A549 (cell line): ENCODE results near the gene UMODL1. TPM values are rescaled to one million over a fixed set of nuclear protein-coding genes. Genes with fewer than 3 reads are reported as not detected.
A peak's percentile ranks its signal among the peaks of the same experiment; 100 is the strongest.

Source experiments
- ATAC-seq, 2 experiments: fragments of 200-7000 bp in 1 of 2; fragments of >200 bp in 1 of 2; cut with Nextera tagmentation in 1 of 2; cut with Tn5 transposase in 1 of 2; 3 replicates each; pipeline versions ENCODE4 v1.8.0 to v1.9.1; 2018 to 2020; ENCODE audit warnings: mild to moderate bottlenecking in 1 of 2, moderate library complexity in 1 of 2
- CTCF ChIA-PET: fragments of 300-600 bp; sonication (Branson Sonifier 250); formaldehyde crosslinking; extraction: SDS; loops from one replicate; lab custom pipeline; 2021; ENCODE audit warnings: antibody characterized with exemption, inconsistent platforms; lab: Yijun Ruan, JAX
- POLR2A ChIA-PET: fragments of 350-600 bp; formaldehyde crosslinking; extraction: SDS; loops from one replicate; lab custom pipeline; 2021; ENCODE audit warnings: antibody characterized with exemption, inconsistent platforms; lab: Yijun Ruan, JAX
- DNase-seq, 2 experiments: peaks; one replicate each; pipeline versions ENCODE4 v3.0.0 to v3.0.0-alpha.2; 2011 to 2016; ENCODE audit warnings: low read depth in 1 of 2, low spot score in 1 of 2
- FAIRE-seq: peaks from 2 replicates; lab custom pipeline; 2011; peaks lifted over from hg19 to GRCh38; lab: Jason Lieb, UNC
- H3K27ac ChIP-seq, 2 experiments: fragments of >200 bp; sonication (Bioruptor Twin); formaldehyde crosslinking; 3 replicates each; pipeline ENCODE4 v1.5.1; 2016 to 2017
- H3K4me1 ChIP-seq: fragments of >200 bp; sonication (Bioruptor Twin); formaldehyde crosslinking; 3 replicates; pipeline ENCODE4 v1.6.1; 2016
- H3K4me2 ChIP-seq: fragments of >200 bp; sonication (Bioruptor Twin); formaldehyde crosslinking; 3 replicates; pipeline ENCODE4 v1.6.1; 2016
- H3K4me3 ChIP-seq: fragments of >200 bp; sonication (Bioruptor Twin); formaldehyde crosslinking; 3 replicates; pipeline ENCODE4 v1.5.1; 2016
- H3K9me3 ChIP-seq: fragments of >200 bp; sonication (Bioruptor Twin); formaldehyde crosslinking; 3 replicates; pipeline ENCODE4 v1.6.1; 2016
- CBX2 ChIP-seq: fragments of 200-600 bp; sonication (generic); IDR thresholded peaks from 2 replicates; pipeline ENCODE4 v1.6.1; 2016; ENCODE audit warnings: low read depth, mild to moderate bottlenecking, borderline replicate concordance
- CEBPB ChIP-seq, 2 experiments: fragments of >200 bp in 1 of 2; sonication (Bioruptor Twin) in 1 of 2; formaldehyde crosslinking in 1 of 2; IDR thresholded peaks; 2 replicates each; pipeline ENCODE4 v1.6.1; 2012 to 2016
- EHF ChIP-seq: fragments of 250-450 bp; sonication (Bioruptor Pico); IDR thresholded peaks from 2 replicates; pipeline ENCODE4 v1.5.0; 2020; ENCODE audit warnings: mild to moderate bottlenecking
- EHMT2 ChIP-seq: fragments of 200-600 bp; sonication (generic); IDR thresholded peaks from 2 replicates; pipeline ENCODE4 v1.6.1; 2016; ENCODE audit warnings: antibody characterized with exemption, low read depth, mild to moderate bottlenecking, moderate library complexity
- ESRRA ChIP-seq: fragments of 150-350 bp; IDR thresholded peaks from 2 replicates; pipeline ENCODE4 v1.6.1; 2014; ENCODE audit warnings: mild to moderate bottlenecking, low read length, borderline replicate concordance
- FOXS1 ChIP-seq: fragments of 250-450 bp; sonication (Bioruptor Pico); IDR thresholded peaks from 2 replicates; pipeline ENCODE4 v1.5.0; 2020; ENCODE audit warnings: mild to moderate bottlenecking, moderate library complexity
- HOXB13 ChIP-seq: fragments of 250-450 bp; sonication (Bioruptor Pico); IDR thresholded peaks from 2 replicates; pipeline ENCODE4 v1.5.0; 2020; ENCODE audit warnings: low read depth, mild to moderate bottlenecking, moderate library complexity
- KDM5A ChIP-seq: fragments of 200-600 bp; sonication (generic); IDR thresholded peaks from 2 replicates; pipeline ENCODE4 v1.6.1; 2016; ENCODE audit warnings: antibody characterized with exemption, mild to moderate bottlenecking
- NFE2L2 ChIP-seq: fragments of 150-350 bp; conservative IDR thresholded peaks from 2 replicates; pipeline ENCODE4 v1.6.1; 2014; ENCODE audit warnings: low read length
- PHF8 ChIP-seq: fragments of 200-600 bp; sonication (generic); IDR thresholded peaks from 2 replicates; pipeline ENCODE4 v1.6.1; 2016; ENCODE audit warnings: low read depth, mild to moderate bottlenecking, antibody characterized with exemption, moderate library complexity, borderline replicate concordance
- POLR2A ChIP-seq: IDR thresholded peaks from 2 replicates; pipeline ENCODE4 v1.6.1; 2012; ENCODE audit warnings: mild to moderate bottlenecking, low read length
- RAD21 ChIP-seq, 2 experiments: fragments of >200 bp in 1 of 2; sonication (Bioruptor Twin) in 1 of 2; formaldehyde crosslinking in 1 of 2; IDR thresholded peaks in 1 of 2; conservative IDR thresholded peaks in 1 of 2; 2 replicates in 1 of 2; 3 replicates in 1 of 2; pipeline ENCODE4 v1.6.1; 2012 to 2018; ENCODE audit warnings: inconsistent platforms in 1 of 2
- SMC3 ChIP-seq: fragments of >200 bp; sonication (Bioruptor Twin); formaldehyde crosslinking; IDR thresholded peaks from 3 replicates; pipeline ENCODE4 v1.6.1; 2018; ENCODE audit warnings: inconsistent platforms
- TFCP2L1 ChIP-seq: fragments of 250-450 bp; sonication (Bioruptor Pico); IDR thresholded peaks from 2 replicates; pipeline ENCODE4 v1.5.0; 2021; ENCODE audit warnings: mild to moderate bottlenecking
- USF2 ChIP-seq: fragments of 450-650 bp; IDR thresholded peaks from 2 replicates; pipeline ENCODE4 v1.6.1; 2014; ENCODE audit warnings: antibody characterized with exemption
- WGBS: methylation state at CpG from one replicate; pipeline ENCODE4 v1.1.6; 2017; ENCODE audit errors: missing lambda C conversion rate; 5-methylcytosine and 5-hydroxymethylcytosine counted together
- polyA plus RNA-seq, 4 experiments: library from polyadenylated mRNA; depleted of rRNA in 3 of 4; stranded (reverse); fragments of >200 nt; fragmentation: RNase III in 1 of 4; extraction: RNeasy Plus Mini Kit Qiagen cat#74134 plus additional on column Dnase treatment in 1 of 4; gene quantifications; 2 replicates in 3 of 4; 3 replicates in 1 of 4; pipeline ENCODE4 v1.2.3, GENCODE V29; 2011 to 2017
- TF ChIP-seq, protein P1 (sequence below): fragments of 200-600 bp; sonication (generic); IDR thresholded peaks from 2 replicates; pipeline ENCODE4 v1.6.1; 2016; ENCODE audit warnings: antibody characterized with exemption, mild to moderate bottlenecking, moderate library complexity
- TF ChIP-seq, protein P2 (sequence below): IDR thresholded peaks from 2 replicates; pipeline ENCODE4 v1.6.1; 2012
- TF ChIP-seq, protein P3 (sequence below): fragments of >200 bp; sonication (Bioruptor Twin); formaldehyde crosslinking; IDR thresholded peaks from 2 replicates; pipeline ENCODE4 v1.6.1; 2016
- TF ChIP-seq, protein P4 (sequence below): fragments of >200 bp; sonication (Bioruptor Twin); formaldehyde crosslinking; IDR thresholded peaks from 3 replicates; pipeline ENCODE4 v1.5.1; 2016

The UMODL1 gene
- polyA plus RNA-seq, 2 of the 4 experiments (the other 2 are of a cell fraction), result not detected

GRCh38 chr21:42106425-42106824 is 35.3 kb downstream of the UMODL1 start:
- POLR2A ChIA-PET, result no interaction called here
- WGBS, result 92% methylated on average over 12 of the region's 20 CpGs
- no peak overlapping the region for H3K27ac ChIP-seq
- no peak for ATAC-seq
- TF ChIP-seq, protein P1, sequence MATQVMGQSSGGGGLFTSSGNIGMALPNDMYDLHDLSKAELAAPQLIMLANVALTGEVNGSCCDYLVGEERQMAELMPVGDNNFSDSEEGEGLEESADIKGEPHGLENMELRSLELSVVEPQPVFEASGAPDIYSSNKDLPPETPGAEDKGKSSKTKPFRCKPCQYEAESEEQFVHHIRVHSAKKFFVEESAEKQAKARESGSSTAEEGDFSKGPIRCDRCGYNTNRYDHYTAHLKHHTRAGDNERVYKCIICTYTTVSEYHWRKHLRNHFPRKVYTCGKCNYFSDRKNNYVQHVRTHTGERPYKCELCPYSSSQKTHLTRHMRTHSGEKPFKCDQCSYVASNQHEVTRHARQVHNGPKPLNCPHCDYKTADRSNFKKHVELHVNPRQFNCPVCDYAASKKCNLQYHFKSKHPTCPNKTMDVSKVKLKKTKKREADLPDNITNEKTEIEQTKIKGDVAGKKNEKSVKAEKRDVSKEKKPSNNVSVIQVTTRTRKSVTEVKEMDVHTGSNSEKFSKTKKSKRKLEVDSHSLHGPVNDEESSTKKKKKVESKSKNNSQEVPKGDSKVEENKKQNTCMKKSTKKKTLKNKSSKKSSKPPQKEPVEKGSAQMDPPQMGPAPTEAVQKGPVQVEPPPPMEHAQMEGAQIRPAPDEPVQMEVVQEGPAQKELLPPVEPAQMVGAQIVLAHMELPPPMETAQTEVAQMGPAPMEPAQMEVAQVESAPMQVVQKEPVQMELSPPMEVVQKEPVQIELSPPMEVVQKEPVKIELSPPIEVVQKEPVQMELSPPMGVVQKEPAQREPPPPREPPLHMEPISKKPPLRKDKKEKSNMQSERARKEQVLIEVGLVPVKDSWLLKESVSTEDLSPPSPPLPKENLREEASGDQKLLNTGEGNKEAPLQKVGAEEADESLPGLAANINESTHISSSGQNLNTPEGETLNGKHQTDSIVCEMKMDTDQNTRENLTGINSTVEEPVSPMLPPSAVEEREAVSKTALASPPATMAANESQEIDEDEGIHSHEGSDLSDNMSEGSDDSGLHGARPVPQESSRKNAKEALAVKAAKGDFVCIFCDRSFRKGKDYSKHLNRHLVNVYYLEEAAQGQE, result no peak
- no peak for TF ChIP-seq USF2
- TF ChIP-seq POLR2A, result no peak
- TF ChIP-seq EHMT2, result no peak
- no peak for TF ChIP-seq PHF8
- TF ChIP-seq, all 56 proteins: peak for 0
- Histone ChIP-seq H3K9me3 (no peaks in the 10 kb centered on the region), H3K4me1 (no peaks in the 10 kb centered on the region), H3K4me3 (no peak overlapping the region), H3K4me2 (no peak overlapping the region)
- no peak for DNase-seq
- CTCF ChIA-PET, result interaction anchor here (1.3 to 4.9 kb wide), 9 partner anchors 9 to 825 kb away, joined by 3 to 38 read pairs (median 6); no protein-coding TSS in a partner anchor
- no peak for FAIRE-seq

- no peak overlapping the region for H3K4me2 ChIP-seq
- no peak overlapping the region for H3K4me3 ChIP-seq
- H3K9me3 ChIP-seq, result no peaks in the 10 kb centered on the region
- ATAC-seq (peak; percentile 58 to 80; a peak in 5 of 6 replicates), FAIRE-seq (no peak), DNase-seq (no peak)
- TF ChIP-seq TFCP2L1 (no peak), HOXB13 (CRISPR knock-in tag) (no peak), NFE2L2 (no peak), ESRRA (no peak), FOXS1 (CRISPR knock-in tag) (no peak), CBX2 (no peak), EHF (CRISPR knock-in tag) (no peak)
- TF ChIP-seq, protein P2, sequence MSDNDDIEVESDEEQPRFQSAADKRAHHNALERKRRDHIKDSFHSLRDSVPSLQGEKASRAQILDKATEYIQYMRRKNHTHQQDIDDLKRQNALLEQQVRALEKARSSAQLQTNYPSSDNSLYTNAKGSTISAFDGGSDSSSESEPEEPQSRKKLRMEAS, result no peak
- TF ChIP-seq, protein P3, sequence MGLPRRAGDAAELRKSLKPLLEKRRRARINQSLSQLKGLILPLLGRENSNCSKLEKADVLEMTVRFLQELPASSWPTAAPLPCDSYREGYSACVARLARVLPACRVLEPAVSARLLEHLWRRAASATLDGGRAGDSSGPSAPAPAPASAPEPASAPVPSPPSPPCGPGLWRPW, result no peak
- ChIA-PET POLR2A (no interaction called here), CTCF (interaction anchor here (0.7 to 4.9 kb wide), 32 partner anchors 10 to 826 kb away, joined by 3 to 38 read pairs (median 4); no protein-coding TSS in a partner anchor)
- H3K4me1 ChIP-seq, result no peaks in the 10 kb centered on the region
- WGBS, result 81% methylated on average over 11 of the region's 18 CpGs
- no peak overlapping the region for H3K27ac ChIP-seq
These were observed 36.2 kb downstream of the UMODL1 start for GRCh38 chr21:42107177-42107880.

DNA sequence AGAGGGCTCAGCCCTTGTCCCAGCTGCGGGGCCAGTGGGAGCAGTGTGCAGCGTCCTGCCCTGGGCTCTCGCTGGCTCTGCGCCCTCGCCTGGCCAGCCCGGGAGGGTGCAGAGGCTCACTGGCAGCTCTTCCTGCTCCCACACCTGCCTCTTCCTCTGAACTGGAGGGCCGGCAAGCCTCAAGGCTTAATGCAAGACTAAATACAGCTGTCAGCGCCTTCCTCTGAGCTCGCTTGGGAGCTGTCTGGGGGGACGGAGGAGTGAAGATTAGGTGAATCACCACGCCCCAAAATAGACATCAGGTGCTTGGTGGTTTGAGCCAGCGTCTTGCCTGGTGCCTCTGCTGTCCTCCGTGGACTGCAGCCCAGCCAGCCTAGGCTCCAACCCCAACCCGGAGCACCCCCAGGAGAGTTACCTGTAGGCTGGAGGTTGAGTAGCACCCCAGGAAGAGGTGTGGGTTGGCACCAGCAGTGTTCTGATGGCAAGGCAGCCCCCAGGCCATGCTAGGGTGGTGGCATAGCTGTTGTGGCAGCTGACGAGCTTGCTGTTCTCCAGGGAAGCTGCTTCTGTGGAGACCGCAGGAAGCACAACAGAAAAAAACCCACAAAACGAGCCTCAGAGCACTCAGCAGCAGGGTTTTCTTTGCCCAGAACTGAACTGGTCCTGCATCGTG is 36.9 kb downstream of the UMODL1 start:
- no peak overlapping the region for H3K4me2 ChIP-seq

More for the DNA sequence above, 36.9 kb downstream of the UMODL1 start:
- TF ChIP-seq KDM5A (no peak), SMC3 (peak; percentile 83), CEBPB (IDR thresholded peaks at IDR 0.05) (no peak), RAD21 (conservative IDR thresholded peaks at IDR 0.05 in 1 of 2, IDR thresholded peaks at IDR 0.05 in 1 of 2) (peak; percentile 61 to 64)
- TF ChIP-seq, protein P4, sequence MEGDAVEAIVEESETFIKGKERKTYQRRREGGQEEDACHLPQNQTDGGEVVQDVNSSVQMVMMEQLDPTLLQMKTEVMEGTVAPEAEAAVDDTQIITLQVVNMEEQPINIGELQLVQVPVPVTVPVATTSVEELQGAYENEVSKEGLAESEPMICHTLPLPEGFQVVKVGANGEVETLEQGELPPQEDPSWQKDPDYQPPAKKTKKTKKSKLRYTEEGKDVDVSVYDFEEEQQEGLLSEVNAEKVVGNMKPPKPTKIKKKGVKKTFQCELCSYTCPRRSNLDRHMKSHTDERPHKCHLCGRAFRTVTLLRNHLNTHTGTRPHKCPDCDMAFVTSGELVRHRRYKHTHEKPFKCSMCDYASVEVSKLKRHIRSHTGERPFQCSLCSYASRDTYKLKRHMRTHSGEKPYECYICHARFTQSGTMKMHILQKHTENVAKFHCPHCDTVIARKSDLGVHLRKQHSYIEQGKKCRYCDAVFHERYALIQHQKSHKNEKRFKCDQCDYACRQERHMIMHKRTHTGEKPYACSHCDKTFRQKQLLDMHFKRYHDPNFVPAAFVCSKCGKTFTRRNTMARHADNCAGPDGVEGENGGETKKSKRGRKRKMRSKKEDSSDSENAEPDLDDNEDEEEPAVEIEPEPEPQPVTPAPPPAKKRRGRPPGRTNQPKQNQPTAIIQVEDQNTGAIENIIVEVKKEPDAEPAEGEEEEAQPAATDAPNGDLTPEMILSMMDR, result peak; percentile 50
- TF ChIP-seq, all 56 proteins: peak for 3
- H3K27ac ChIP-seq, result no peak overlapping the region
- CTCF ChIA-PET, result interaction anchor here (0.6 to 4.9 kb wide), 32 partner anchors 10 to 825 kb away, joined by 3 to 38 read pairs (median 4); no protein-coding TSS in a partner anchor
- H3K9me3 ChIP-seq, result no peaks in the 10 kb centered on the region
- POLR2A ChIA-PET, result no interaction called here
- WGBS, result 37% methylated on average over 6 of the region's 18 CpGs
- no peak for FAIRE-seq
- no peak overlapping the region for H3K4me3 ChIP-seq
- DNase-seq, result peak; percentile 51 to 76
- no peaks in the 10 kb centered on the region for H3K4me1 ChIP-seq
- ATAC-seq, result peak; percentile 96 to 99
